ENCODE data around the gene ACHE. TPM values are rescaled to one million over a fixed set of nuclear protein-coding genes. Genes with fewer than 3 reads are reported as not detected.

ACHE gene
- total and polyA plus RNA-seq, 2 of the 13 experiments (the other 11 are each of a cell fraction or from before 2014, with no cell fraction given), result 0.18 to 0.40 TPM

GRCh38 chr7:100933734-100934133 is 38.0 kb upstream of the ACHE start:
- Histone ChIP-seq H2AFZ (ENCODE audit: low read length) (no peak overlapping the region), H3K4me1 (ENCODE audit: insufficient read depth, low read length) (no peaks in the 10 kb centered on the region), H3K27ac (ENCODE audit: extremely low read length, insufficient read depth, low read length) (no peak overlapping the region), H3K4me3 (replicated peaks in 1 of 3; ENCODE audit: insufficient read depth in 1 of 3, low read depth in 2 of 3, low read length in 3 of 3) (no peak overlapping the region), H3K9me3 (ENCODE audit: low read length) (peaks cover 4% of the 10 kb centered on the region; the same call in 1 of the 2 replicates), H3K4me2 (ENCODE audit: low read depth, low read length) (no peak overlapping the region), H3K79me2 (ENCODE audit: insufficient read depth, low read length) (no peaks in the 10 kb centered on the region), H3K9ac (ENCODE audit: insufficient read depth, low read depth, low read length) (no peak overlapping the region), H4K20me1 (ENCODE audit: insufficient read depth, low read length) (no peaks in the 10 kb centered on the region), H3K36me3 (replicated peaks in 1 of 2; ENCODE audit: control insufficient read depth in 1 of 2, insufficient read depth in 2 of 2, low read length in 2 of 2) (no peaks in the 10 kb centered on the region), H3K27me3 (ENCODE audit: control insufficient read depth in 1 of 2, insufficient read depth in 2 of 2, low read length in 2 of 2) (0 out of 5 replicates have a peak, but pooled peaks cover 0 to 5% of the 10 kb centered on the region in 2 experiments)
- FAIRE-seq (no peak), DNase-seq (ENCODE audit: low spot score) (no peak), ATAC-seq (no peak)
- BruUV-seq (replicated peaks), result no TSS peak
- in situ Hi-C loops (cut with HindIII; ENCODE audit: extremely low pct_ligation_motif_present, low pct_unique_long_range_greater_than_20kb) (no loop called here), intact Hi-C loops (cut with micrococcal nuclease; ENCODE audit: unreplicated experiment) (no loop called here)
- 0% methylated on average over 3 of the region's 4 CpGs for WGBS (ENCODE audit: low lambda C conversion rate)
- POLR2A ChIA-PET, result no interaction called here
- CTCF ChIA-PET (ENCODE audit: low intra/inter-chr PET ratio, low total read pairs), result no interaction called here
- TF ChIP-seq MBD4 (IDR thresholded peaks at IDR 0.05; ENCODE audit: borderline replicate concordance, low read length), result no peak
- no peak for TF ChIP-seq PAWR (CRISPR knock-in tag; IDR thresholded peaks at IDR 0.05; ENCODE audit: borderline replicate concordance)
- no peak for TF ChIP-seq E2F1 (CRISPR knock-in tag; IDR thresholded peaks at IDR 0.05)
- TF ChIP-seq, protein P1, sequence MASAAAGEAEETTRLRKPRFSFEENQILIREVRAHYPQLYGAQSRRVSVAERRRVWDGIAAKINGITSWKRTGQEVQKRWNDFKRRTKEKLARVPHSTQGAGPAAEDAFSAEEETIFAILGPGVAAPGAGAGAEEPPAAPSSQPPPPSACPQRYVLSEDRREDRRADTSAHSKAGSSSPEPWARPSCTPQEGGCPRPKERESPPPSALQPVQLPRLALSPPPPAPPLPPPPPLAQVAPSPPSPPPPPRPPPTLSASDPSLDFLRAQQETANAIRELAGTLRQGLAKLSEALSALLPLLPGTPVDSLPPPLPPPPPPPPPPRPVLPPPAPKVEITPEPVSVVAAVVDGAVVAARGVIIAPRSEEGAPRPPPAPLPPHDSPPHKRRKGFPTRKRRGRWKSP (CRISPR knock-in tag; IDR thresholded peaks at IDR 0.05), result no peak
- TF ChIP-seq HOXA9 (CRISPR knock-in tag; IDR thresholded peaks at IDR 0.05; ENCODE audit: borderline replicate concordance), result no peak
- TF ChIP-seq ELK4 (CRISPR knock-in tag; IDR thresholded peaks at IDR 0.05; ENCODE audit: borderline replicate concordance), result no peak
- no peak for TF ChIP-seq SIX1 (CRISPR knock-in tag; IDR thresholded peaks at IDR 0.05; ENCODE audit: borderline replicate concordance)
- TF ChIP-seq MEIS1 (CRISPR knock-in tag; IDR thresholded peaks at IDR 0.05; ENCODE audit: borderline replicate concordance), result no peak
- no peak for TF ChIP-seq MBNL3 (CRISPR knock-in tag; conservative IDR thresholded peaks at IDR 0.05)
- TF ChIP-seq, protein P2, sequence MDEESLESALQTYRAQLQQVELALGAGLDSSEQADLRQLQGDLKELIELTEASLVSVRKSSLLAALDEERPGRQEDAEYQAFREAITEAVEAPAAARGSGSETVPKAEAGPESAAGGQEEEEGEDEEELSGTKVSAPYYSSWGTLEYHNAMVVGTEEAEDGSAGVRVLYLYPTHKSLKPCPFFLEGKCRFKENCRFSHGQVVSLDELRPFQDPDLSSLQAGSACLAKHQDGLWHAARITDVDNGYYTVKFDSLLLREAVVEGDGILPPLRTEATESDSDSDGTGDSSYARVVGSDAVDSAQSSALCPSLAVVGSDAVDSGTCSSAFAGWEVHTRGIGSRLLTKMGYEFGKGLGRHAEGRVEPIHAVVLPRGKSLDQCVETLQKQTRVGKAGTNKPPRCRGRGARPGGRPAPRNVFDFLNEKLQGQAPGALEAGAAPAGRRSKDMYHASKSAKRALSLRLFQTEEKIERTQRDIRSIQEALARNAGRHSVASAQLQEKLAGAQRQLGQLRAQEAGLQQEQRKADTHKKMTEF (CRISPR knock-in tag; IDR thresholded peaks at IDR 0.05), result no peak
- TF ChIP-seq ADNP (CRISPR knock-in tag; IDR thresholded peaks at IDR 0.05), result no peak
- no peak for TF ChIP-seq SRF (IDR thresholded peaks at IDR 0.05; ENCODE audit: low read depth, low read length)
- no peak for TF ChIP-seq MLX (CRISPR knock-in tag; IDR thresholded peaks at IDR 0.05)
- TF ChIP-seq HDAC6 (IDR thresholded peaks at IDR 0.05; ENCODE audit: low read depth, low read length), result no peak
- no peak for TF ChIP-seq SOX6 (IDR thresholded peaks at IDR 0.05)
- TF ChIP-seq SOX6 (CRISPR knock-in tag; IDR thresholded peaks at IDR 0.05), result no peak
- TF ChIP-seq DZIP1 (CRISPR knock-in tag; IDR thresholded peaks at IDR 0.05), result no peak
- no peak for TF ChIP-seq ZNF746 (CRISPR knock-in tag; IDR thresholded peaks at IDR 0.05)

Measured in HepG2 (cell line).